Measurements from ENCODE around the gene STAT4. TPM values are rescaled to one million over a fixed set of nuclear protein-coding genes. Genes with fewer than 3 reads are reported as not detected.

The STAT4 gene
- total RNA-seq, 1 experiment from 2014 or later, result 0.85 TPM

DNA sequence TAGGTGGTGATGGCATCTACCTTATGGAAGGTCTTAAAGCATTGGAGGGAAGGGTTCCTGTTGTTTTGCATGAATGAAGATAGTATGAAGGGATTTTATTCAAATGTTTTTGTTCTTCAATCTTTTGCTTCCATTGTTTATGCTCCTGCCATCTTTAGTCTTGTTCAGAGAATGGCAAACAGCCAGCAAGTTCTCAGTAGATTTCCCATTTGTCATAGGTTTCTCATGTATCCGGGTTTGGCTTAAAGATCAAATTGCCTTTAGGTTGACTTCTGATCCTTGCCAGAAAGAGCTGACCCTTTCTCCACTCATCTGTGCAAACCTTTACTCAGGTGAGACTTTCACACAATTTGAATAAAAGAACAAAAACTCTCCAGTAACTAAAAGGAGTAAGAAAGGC, 44.2 kb upstream of the STAT4 start:
- Mint-ChIP-seq H3K27me3 (ENCODE audit: unreplicated experiment) (no peaks in the 10 kb centered on the region), H3K9me3 (ENCODE audit: low read depth, unreplicated experiment) (no peaks in the 10 kb centered on the region), H3K27ac (ENCODE audit: unreplicated experiment) (no peak overlapping the region), H3K4me1 (ENCODE audit: low read depth, unreplicated experiment) (no peaks in the 10 kb centered on the region), H3K36me3 (ENCODE audit: insufficient read depth, unreplicated experiment) (no peaks in the 10 kb centered on the region), H3K4me3 (ENCODE audit: low read depth, unreplicated experiment) (no peak overlapping the region)
- intact Hi-C loops (cut with micrococcal nuclease; ENCODE audit: unreplicated experiment), result no loop called here
- CTCF ChIA-PET, result no interaction called here
- DNase-seq, result no peak
- no TSS peak for BruUV-seq (replicated peaks)
- TF ChIP-seq, protein P1, sequence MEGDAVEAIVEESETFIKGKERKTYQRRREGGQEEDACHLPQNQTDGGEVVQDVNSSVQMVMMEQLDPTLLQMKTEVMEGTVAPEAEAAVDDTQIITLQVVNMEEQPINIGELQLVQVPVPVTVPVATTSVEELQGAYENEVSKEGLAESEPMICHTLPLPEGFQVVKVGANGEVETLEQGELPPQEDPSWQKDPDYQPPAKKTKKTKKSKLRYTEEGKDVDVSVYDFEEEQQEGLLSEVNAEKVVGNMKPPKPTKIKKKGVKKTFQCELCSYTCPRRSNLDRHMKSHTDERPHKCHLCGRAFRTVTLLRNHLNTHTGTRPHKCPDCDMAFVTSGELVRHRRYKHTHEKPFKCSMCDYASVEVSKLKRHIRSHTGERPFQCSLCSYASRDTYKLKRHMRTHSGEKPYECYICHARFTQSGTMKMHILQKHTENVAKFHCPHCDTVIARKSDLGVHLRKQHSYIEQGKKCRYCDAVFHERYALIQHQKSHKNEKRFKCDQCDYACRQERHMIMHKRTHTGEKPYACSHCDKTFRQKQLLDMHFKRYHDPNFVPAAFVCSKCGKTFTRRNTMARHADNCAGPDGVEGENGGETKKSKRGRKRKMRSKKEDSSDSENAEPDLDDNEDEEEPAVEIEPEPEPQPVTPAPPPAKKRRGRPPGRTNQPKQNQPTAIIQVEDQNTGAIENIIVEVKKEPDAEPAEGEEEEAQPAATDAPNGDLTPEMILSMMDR (IDR thresholded peaks at IDR 0.05; ENCODE audit: unreplicated experiment), result no peak

DNA sequence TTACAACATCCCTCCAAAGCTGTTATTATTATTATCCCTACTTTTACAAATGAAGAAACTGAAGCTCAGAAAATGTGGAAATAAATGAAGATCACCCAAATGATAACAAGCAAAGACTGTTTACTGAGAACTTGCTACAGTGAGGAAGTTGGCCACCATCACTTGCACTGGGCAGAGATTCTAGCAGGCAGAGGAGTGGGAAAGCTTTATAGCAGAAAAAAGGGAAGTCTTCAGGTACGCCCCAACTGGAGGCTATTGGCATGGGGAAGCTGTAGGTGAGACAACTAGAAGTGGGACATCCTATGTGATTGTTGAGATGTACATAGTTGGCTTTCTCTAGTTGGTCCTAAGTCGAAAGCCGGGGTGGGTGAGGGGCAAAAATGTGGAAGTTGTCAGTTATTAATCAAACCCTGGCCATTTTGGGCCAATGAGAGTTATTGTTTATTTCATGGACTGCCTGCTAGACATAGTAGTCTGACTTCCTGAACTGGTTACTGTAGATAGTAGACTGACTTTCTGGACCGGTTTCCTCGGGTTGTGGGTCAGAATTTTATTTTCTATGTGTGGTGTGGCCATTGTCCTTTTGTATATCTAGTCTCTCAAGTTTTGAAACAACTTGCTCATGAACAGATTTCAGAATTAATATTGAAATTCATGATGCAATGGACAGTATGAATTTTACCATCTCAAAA, 40.2 kb upstream of the STAT4 start:
- TF ChIP-seq, protein P1 (IDR thresholded peaks at IDR 0.05; ENCODE audit: unreplicated experiment), result no peak
- no TSS peak for BruUV-seq (replicated peaks)
- Mint-ChIP-seq H3K27me3 (ENCODE audit: unreplicated experiment) (no peaks in the 10 kb centered on the region), H3K9me3 (ENCODE audit: low read depth, unreplicated experiment) (no peaks in the 10 kb centered on the region), H3K36me3 (ENCODE audit: insufficient read depth, unreplicated experiment) (no peaks in the 10 kb centered on the region), H3K4me1 (ENCODE audit: low read depth, unreplicated experiment) (no peaks in the 10 kb centered on the region), H3K27ac (ENCODE audit: unreplicated experiment) (no peak overlapping the region), H3K4me3 (ENCODE audit: low read depth, unreplicated experiment) (no peak overlapping the region)
- DNase-seq, result no peak
- intact Hi-C loops (cut with micrococcal nuclease; ENCODE audit: unreplicated experiment), result no loop called here
- CTCF ChIA-PET, result no interaction called here

DNA sequence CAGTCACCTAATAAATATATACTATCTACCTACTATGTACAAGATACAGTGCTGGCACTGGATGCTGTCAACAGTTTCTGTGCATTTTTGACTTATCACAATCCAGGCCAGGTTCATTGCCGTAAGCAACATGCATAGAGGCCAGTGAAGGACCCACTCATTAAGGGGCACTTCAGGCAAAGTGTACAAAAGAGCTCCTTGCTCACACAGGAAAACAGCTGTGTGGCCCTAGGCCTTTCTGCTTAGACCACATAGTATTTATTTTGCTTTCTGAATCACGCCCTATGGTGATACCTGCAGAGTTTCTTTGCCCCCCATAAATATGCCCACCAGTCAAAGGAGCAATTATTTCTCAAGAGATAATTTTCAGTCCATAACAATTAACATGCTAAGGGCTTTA, 39.6 kb upstream of the STAT4 start:
- intact Hi-C loops (cut with micrococcal nuclease; ENCODE audit: unreplicated experiment), result no loop called here
- CTCF ChIA-PET, result no interaction called here
- no peak overlapping the region for H3K27ac Mint-ChIP-seq (ENCODE audit: unreplicated experiment)
- no peak for DNase-seq
- no peaks in the 10 kb centered on the region for H3K27me3 Mint-ChIP-seq (ENCODE audit: unreplicated experiment)
- no peak overlapping the region for H3K4me3 Mint-ChIP-seq (ENCODE audit: low read depth, unreplicated experiment)
- H3K4me1 Mint-ChIP-seq (ENCODE audit: low read depth, unreplicated experiment), result no peaks in the 10 kb centered on the region
- TF ChIP-seq, protein P1 (IDR thresholded peaks at IDR 0.05; ENCODE audit: unreplicated experiment), result no peak
- H3K9me3 Mint-ChIP-seq (ENCODE audit: low read depth, unreplicated experiment), result no peaks in the 10 kb centered on the region
- no TSS peak for BruUV-seq (replicated peaks)
- H3K36me3 Mint-ChIP-seq (ENCODE audit: insufficient read depth, unreplicated experiment), result no peaks in the 10 kb centered on the region

DNA sequence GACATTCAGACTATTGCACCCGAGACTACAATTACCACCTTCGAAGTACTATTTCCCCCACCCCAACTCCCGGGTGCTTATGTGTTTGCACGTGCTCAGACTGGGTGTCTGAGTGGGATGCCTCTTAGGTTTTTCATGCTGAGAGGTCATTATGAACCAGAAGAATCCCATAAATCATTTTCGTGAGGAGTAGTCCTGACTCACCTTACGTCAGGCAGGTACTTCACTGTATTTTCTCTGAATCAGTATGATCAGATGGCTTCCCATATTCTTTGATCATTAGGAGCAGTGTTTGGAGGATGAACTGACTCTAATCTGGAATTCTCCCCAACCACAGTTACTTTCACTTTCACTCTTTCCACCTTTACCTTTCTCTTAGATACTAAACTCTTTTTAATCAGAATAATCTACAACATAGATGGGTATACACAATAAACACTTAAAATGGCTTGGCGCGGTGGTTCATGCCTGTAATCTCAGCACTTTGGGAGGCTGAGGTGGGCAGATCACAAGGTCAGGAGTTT, 38.4 kb upstream of the STAT4 start:
- no peaks in the 10 kb centered on the region for H3K27me3 Mint-ChIP-seq (ENCODE audit: unreplicated experiment)
- no TSS peak for BruUV-seq (replicated peaks)
- no peak for DNase-seq
- H3K36me3 Mint-ChIP-seq (ENCODE audit: insufficient read depth, unreplicated experiment), result no peaks in the 10 kb centered on the region
- TF ChIP-seq, protein P1 (IDR thresholded peaks at IDR 0.05; ENCODE audit: unreplicated experiment), result no peak
- intact Hi-C loops (cut with micrococcal nuclease; ENCODE audit: unreplicated experiment), result no loop called here
- no peak overlapping the region for H3K27ac Mint-ChIP-seq (ENCODE audit: unreplicated experiment)
- no peaks in the 10 kb centered on the region for H3K9me3 Mint-ChIP-seq (ENCODE audit: low read depth, unreplicated experiment)
- H3K4me1 Mint-ChIP-seq (ENCODE audit: low read depth, unreplicated experiment), result no peaks in the 10 kb centered on the region
- CTCF ChIA-PET, result no interaction called here
- H3K4me3 Mint-ChIP-seq (ENCODE audit: low read depth, unreplicated experiment), result no peak overlapping the region
